ENCODE measurements around the gene ANKRD2.
"Not testable (repeated sequence)": the region's sequence is repeated elsewhere in the genome, so short reads cannot be mapped to it uniquely, and the experiment has no call there.

ANKRD2 gene

DNA sequence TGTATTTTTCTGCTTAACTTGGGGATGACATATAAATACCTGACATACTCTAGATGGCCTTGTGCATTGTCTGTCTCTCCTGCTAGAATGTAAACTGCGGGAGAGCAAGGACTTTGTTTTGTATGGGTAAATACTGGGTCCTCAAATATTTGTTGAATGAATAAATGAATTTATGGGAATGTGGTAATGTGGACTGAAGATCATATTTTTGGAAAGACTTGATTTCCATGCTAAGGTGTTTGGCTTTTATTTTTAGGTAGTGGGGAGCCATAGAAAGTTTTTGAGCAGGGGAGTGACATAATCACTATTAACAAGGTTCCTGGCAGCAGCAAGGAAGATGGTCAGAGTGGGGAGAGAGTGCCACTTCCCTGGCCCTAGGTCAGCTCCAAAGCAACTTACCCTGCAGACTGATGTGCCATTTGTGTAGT, 46.9 kb upstream of the ANKRD2 start:
- H3K4me2 ChIP-seq (ENCODE audit: low read depth, low read length, poor library complexity, severe bottlenecking): no peak overlapping the region
- H3K36me3 ChIP-seq (ENCODE audit: low read length): no peaks in the 10 kb centered on the region
- no peak overlapping the region for H3K9ac ChIP-seq (ENCODE audit: low read length)
- no peak overlapping the region for H3K4me3 ChIP-seq (ENCODE audit: insufficient read depth, low read length, poor library complexity, severe bottlenecking)
- no peaks in the 10 kb centered on the region for H4K20me1 ChIP-seq (ENCODE audit: low read depth, low read length)
- H3K79me2 ChIP-seq (ENCODE audit: insufficient read depth, low read length): no peaks in the 10 kb centered on the region
- no peak for TF ChIP-seq EZH2phosphoT487 (conservative IDR thresholded peaks at IDR 0.05; ENCODE audit: low read length)
- TF ChIP-seq, protein P1, sequence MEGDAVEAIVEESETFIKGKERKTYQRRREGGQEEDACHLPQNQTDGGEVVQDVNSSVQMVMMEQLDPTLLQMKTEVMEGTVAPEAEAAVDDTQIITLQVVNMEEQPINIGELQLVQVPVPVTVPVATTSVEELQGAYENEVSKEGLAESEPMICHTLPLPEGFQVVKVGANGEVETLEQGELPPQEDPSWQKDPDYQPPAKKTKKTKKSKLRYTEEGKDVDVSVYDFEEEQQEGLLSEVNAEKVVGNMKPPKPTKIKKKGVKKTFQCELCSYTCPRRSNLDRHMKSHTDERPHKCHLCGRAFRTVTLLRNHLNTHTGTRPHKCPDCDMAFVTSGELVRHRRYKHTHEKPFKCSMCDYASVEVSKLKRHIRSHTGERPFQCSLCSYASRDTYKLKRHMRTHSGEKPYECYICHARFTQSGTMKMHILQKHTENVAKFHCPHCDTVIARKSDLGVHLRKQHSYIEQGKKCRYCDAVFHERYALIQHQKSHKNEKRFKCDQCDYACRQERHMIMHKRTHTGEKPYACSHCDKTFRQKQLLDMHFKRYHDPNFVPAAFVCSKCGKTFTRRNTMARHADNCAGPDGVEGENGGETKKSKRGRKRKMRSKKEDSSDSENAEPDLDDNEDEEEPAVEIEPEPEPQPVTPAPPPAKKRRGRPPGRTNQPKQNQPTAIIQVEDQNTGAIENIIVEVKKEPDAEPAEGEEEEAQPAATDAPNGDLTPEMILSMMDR (IDR thresholded peaks at IDR 0.05; ENCODE audit: insufficient read depth, low read length, poor library complexity, severe bottlenecking): no peak
- H3K27ac ChIP-seq (ENCODE audit: low read depth, low read length): no peak overlapping the region
- H2AFZ ChIP-seq (ENCODE audit: low read depth, low read length, severe bottlenecking): no peak overlapping the region
- H3K9me2 ChIP-seq (replicated peaks; ENCODE audit: insufficient read depth, low read length): no peaks in the 10 kb centered on the region
- H3K9me3 ChIP-seq (ENCODE audit: insufficient read depth, low read length): no peaks in the 10 kb centered on the region
- no peaks in the 10 kb centered on the region for H3F3A ChIP-seq (ENCODE audit: insufficient read depth)
- no peaks in the 10 kb centered on the region for H3K27me3 ChIP-seq (ENCODE audit: low read length)

DNA sequence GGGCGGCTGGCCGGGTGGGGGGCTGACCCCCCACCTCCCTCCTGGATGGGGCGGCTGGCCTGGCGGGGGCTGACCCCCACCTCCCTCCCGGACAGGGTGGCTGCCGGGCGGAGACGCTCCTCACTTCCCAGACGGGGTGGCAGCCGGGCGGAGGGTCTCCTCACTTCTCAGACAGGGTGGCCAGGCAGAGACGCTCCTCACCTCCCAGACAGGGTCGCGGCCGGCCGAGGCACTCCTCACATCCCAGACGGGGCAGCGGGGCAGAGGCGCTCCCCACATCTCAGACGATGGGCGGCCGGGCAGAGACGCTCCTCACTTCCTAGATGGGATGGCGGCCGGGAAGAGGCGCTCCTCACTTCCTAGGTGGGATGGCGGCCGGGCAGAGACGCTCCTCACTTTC, 43.7 kb upstream of the ANKRD2 start:
- not testable (repeated sequence) for H3F3A ChIP-seq (ENCODE audit: insufficient read depth); H3K9me2 ChIP-seq (replicated peaks; ENCODE audit: insufficient read depth, low read length); H3K27ac ChIP-seq (ENCODE audit: low read depth, low read length); H3K4me2 ChIP-seq (ENCODE audit: low read depth, low read length, poor library complexity, severe bottlenecking); H3K27me3 ChIP-seq (ENCODE audit: low read length); H3K9me3 ChIP-seq (ENCODE audit: insufficient read depth, low read length); H3K36me3 ChIP-seq (ENCODE audit: low read length); H4K20me1 ChIP-seq (ENCODE audit: low read depth, low read length); H3K4me3 ChIP-seq (ENCODE audit: insufficient read depth, low read length, poor library complexity, severe bottlenecking); H3K79me2 ChIP-seq (ENCODE audit: insufficient read depth, low read length); H3K9ac ChIP-seq (ENCODE audit: low read length); H2AFZ ChIP-seq (ENCODE audit: low read depth, low read length, severe bottlenecking)

GRCh38 chr10:97529685-97530465, 42.7 kb upstream of the ANKRD2 start:
- TF ChIP-seq, protein P1 (IDR thresholded peaks at IDR 0.05; ENCODE audit: insufficient read depth, low read length, poor library complexity, severe bottlenecking): no peak
- no peak for TF ChIP-seq EZH2phosphoT487 (conservative IDR thresholded peaks at IDR 0.05; ENCODE audit: low read length)
- H4K20me1 ChIP-seq (ENCODE audit: low read depth, low read length): no peaks in the 10 kb centered on the region
- no peak overlapping the region for H3K4me2 ChIP-seq (ENCODE audit: low read depth, low read length, poor library complexity, severe bottlenecking)
- no peaks in the 10 kb centered on the region for H3F3A ChIP-seq (ENCODE audit: insufficient read depth)
- no peaks in the 10 kb centered on the region for H3K9me3 ChIP-seq (ENCODE audit: insufficient read depth, low read length)
- no peak overlapping the region for H3K9ac ChIP-seq (ENCODE audit: low read length)
- H3K27me3 ChIP-seq (ENCODE audit: low read length): no peaks in the 10 kb centered on the region
- H3K36me3 ChIP-seq (ENCODE audit: low read length): no peaks in the 10 kb centered on the region
- no peak overlapping the region for H2AFZ ChIP-seq (ENCODE audit: low read depth, low read length, severe bottlenecking)
- H3K4me3 ChIP-seq (ENCODE audit: insufficient read depth, low read length, poor library complexity, severe bottlenecking): no peak overlapping the region
- H3K79me2 ChIP-seq (ENCODE audit: insufficient read depth, low read length): no peaks in the 10 kb centered on the region
- H3K9me2 ChIP-seq (replicated peaks; ENCODE audit: insufficient read depth, low read length): no peaks in the 10 kb centered on the region
- H3K27ac ChIP-seq (ENCODE audit: low read depth, low read length): no peak overlapping the region

DNA sequence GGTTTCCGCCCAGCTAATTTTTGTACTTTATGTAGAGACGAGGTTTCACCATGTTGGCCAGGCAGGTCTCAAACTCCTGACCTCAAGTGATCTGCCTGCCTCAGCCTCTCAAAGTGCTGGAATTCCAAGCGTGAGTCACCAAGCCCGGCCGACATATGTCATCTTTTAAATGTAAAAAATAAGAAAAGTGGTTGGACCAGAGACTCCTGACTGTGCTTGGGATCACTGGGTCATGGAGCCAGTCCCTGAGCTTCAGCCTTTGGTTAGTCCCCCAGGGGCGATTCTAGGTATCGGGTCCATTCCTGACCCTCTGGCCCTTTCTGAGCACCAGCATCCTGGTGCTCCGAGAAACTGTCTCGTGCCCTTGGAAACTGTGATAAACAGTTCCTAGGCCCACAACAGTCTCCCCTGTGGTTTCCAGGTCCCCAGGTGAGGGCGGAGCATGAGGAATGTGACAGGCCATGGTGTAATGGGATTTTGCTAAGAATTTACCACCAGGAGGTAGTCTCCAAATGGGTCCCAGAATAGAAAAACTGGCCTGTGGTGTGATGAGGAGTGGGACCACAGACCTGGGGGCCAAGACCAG, 41.1 kb upstream of the ANKRD2 start:
- H3K9me2 ChIP-seq (replicated peaks; ENCODE audit: insufficient read depth, low read length): no peaks in the 10 kb centered on the region
- H3F3A ChIP-seq (ENCODE audit: insufficient read depth): no peaks in the 10 kb centered on the region
- H3K27ac ChIP-seq (ENCODE audit: low read depth, low read length): no peak overlapping the region
- no peaks in the 10 kb centered on the region for H3K9me3 ChIP-seq (ENCODE audit: insufficient read depth, low read length)
- H3K4me3 ChIP-seq (ENCODE audit: insufficient read depth, low read length, poor library complexity, severe bottlenecking): no peak overlapping the region
- no peaks in the 10 kb centered on the region for H3K27me3 ChIP-seq (ENCODE audit: low read length)
- H2AFZ ChIP-seq (ENCODE audit: low read depth, low read length, severe bottlenecking): no peak overlapping the region
- H4K20me1 ChIP-seq (ENCODE audit: low read depth, low read length): no peaks in the 10 kb centered on the region
- no peaks in the 10 kb centered on the region for H3K79me2 ChIP-seq (ENCODE audit: insufficient read depth, low read length)
- H3K9ac ChIP-seq (ENCODE audit: low read length): no peak overlapping the region
- H3K36me3 ChIP-seq (ENCODE audit: low read length): no peaks in the 10 kb centered on the region
- TF ChIP-seq EZH2phosphoT487 (conservative IDR thresholded peaks at IDR 0.05; ENCODE audit: low read length): no peak
- TF ChIP-seq, protein P1 (IDR thresholded peaks at IDR 0.05; ENCODE audit: insufficient read depth, low read length, poor library complexity, severe bottlenecking): no peak
- no peak overlapping the region for H3K4me2 ChIP-seq (ENCODE audit: low read depth, low read length, poor library complexity, severe bottlenecking)

Measured in SU-DHL-6 (cell line).